K562 (cell line): ENCODE data around the gene RBM20. TPM values are rescaled to one million over a fixed set of nuclear protein-coding genes. Genes with fewer than 3 reads are reported as not detected.
A peak's percentile ranks its signal among the peaks of the same experiment; 100 is the strongest.

ENCODE experiments used
- ARID2 ChIP-seq: fragments of 450-650 bp; IDR thresholded peaks from 2 replicates; pipeline ENCODE4 v1.6.1; 2017; ENCODE audit warnings: antibody characterized with exemption, mild to moderate bottlenecking
- CEBPB ChIP-seq: fragments of 450-650 bp; IDR thresholded peaks from 2 replicates; pipeline ENCODE4 v1.6.1; 2016; ENCODE audit warnings: missing genetic modification characterization, missing compliant biosample characterization
- EP400 ChIP-seq: fragments of 450-650 bp; IDR thresholded peaks from 2 replicates; pipeline ENCODE4 v1.6.1; 2017; ENCODE audit warnings: antibody characterized with exemption, mild to moderate bottlenecking, moderate library complexity
- FUS ChIP-seq: fragments of 200-400 bp; formaldehyde crosslinking; optimal IDR thresholded peaks from 2 replicates; pipeline ENCODE3; 2017; ENCODE audit warnings: low read depth, low read length
- KDM1A ChIP-seq, 2 experiments: fragments of 450-650 bp; IDR thresholded peaks; 2 replicates each; pipeline ENCODE4 v1.6.1; 2016; ENCODE audit warnings: mild to moderate bottlenecking in 2 of 2
- NCOA1 ChIP-seq: fragments of 450-650 bp; IDR thresholded peaks from 2 replicates; pipeline ENCODE4 v1.6.1; 2016; ENCODE audit warnings: low read depth
- NFATC3 ChIP-seq: fragments of 450-650 bp; IDR thresholded peaks from 2 replicates; pipeline ENCODE4 v1.6.1; 2017; ENCODE audit warnings: mild to moderate bottlenecking
- OTX1 ChIP-seq: fragments of 450-650 bp; formaldehyde crosslinking; IDR thresholded peaks from 2 replicates; pipeline ENCODE4 v1.4.0; 2022; ENCODE audit warnings: mild to moderate bottlenecking
- POLR2A ChIP-seq: fragments of 450-650 bp; conservative IDR thresholded peaks from 2 replicates; pipeline ENCODE4 v1.6.1; 2016
- PYGO2 ChIP-seq: fragments of 450-650 bp; IDR thresholded peaks from 2 replicates; pipeline ENCODE4 v1.6.1; 2016; ENCODE audit warnings: mild to moderate bottlenecking, missing genetic modification characterization, moderate library complexity, missing compliant biosample characterization
- RFX5 ChIP-seq: IDR thresholded peaks from 2 replicates; pipeline ENCODE4 v1.6.1; 2011; ENCODE audit warnings: low read depth, mild to moderate bottlenecking, improper control_type of control experiment, low read length
- SP2 ChIP-seq: IDR thresholded peaks from 2 replicates; pipeline ENCODE4 v1.6.1; 2011; ENCODE audit warnings: mild to moderate bottlenecking, low read depth, low read length, moderate library complexity; ENCODE audit not compliant: poor library complexity, severe bottlenecking; ENCODE audit errors: extremely low read depth
- ZBTB40 ChIP-seq, 2 experiments: fragments of 450-650 bp in 1 of 2; sonication (generic) in 1 of 2; formaldehyde crosslinking in 1 of 2; IDR thresholded peaks; 2 replicates each; pipeline versions ENCODE4 v1.7.1 to v1.9.0; 2016 to 2022; ENCODE audit warnings: inconsistent platforms in 1 of 2, mild to moderate bottlenecking in 1 of 2, missing genetic modification reagents in 1 of 2
- ZBTB49 ChIP-seq: sonication (generic); formaldehyde crosslinking; IDR thresholded peaks from 2 replicates; pipeline ENCODE4 v1.8.0; 2022; ENCODE audit warnings: missing genetic modification reagents, mild to moderate bottlenecking, borderline replicate concordance
- ZFP30 ChIP-seq: fragments of 250-450 bp; sonication (Bioruptor Pico); IDR thresholded peaks from 2 replicates; pipeline ENCODE4 v1.8.0; 2022; ENCODE audit warnings: moderate library complexity, mild to moderate bottlenecking, inconsistent platforms, borderline replicate concordance
- ZFP36 ChIP-seq: fragments of 150-350 bp; IDR thresholded peaks from 2 replicates; pipeline ENCODE4 v1.6.1; 2018; ENCODE audit warnings: low read length, low read depth; ENCODE audit not compliant: partially characterized antibody
- ZNF239 ChIP-seq: fragments of 250-450 bp; sonication (Bioruptor Pico); IDR thresholded peaks from 2 replicates; pipeline ENCODE4 v1.4.0; 2020; ENCODE audit warnings: mild to moderate bottlenecking
- ZNF695 ChIP-seq: fragments of 450-650 bp; formaldehyde crosslinking; IDR thresholded peaks from 2 replicates; pipeline ENCODE4 v1.4.0; 2020; ENCODE audit warnings: mild to moderate bottlenecking, moderate library complexity
- ZNF696 ChIP-seq: fragments of 250-450 bp; sonication (Bioruptor Pico); conservative IDR thresholded peaks from 2 replicates; pipeline ENCODE4 v1.4.0; 2020; ENCODE audit warnings: mild to moderate bottlenecking, moderate library complexity
- polyA plus RNA-seq, 8 experiments: library from polyadenylated mRNA; depleted of rRNA in 4 of 8; stranded (reverse) in 5 of 8; unstranded in 3 of 8; fragments of >200 nt; fragmentation: Nextera tagmentation in 2 of 8; fragmentation: Illumina TruSeq in 1 of 8; extraction: Ambion mirVana in 2 of 8; extraction: Trizol in 1 of 8; gene quantifications; 2 replicates each; pipeline versions ENCODE4 v1.2.1 to v1.2.3, GENCODE V29; 2011 to 2014; ENCODE audit warnings: inconsistent platforms in 1 of 8, missing spikeins in 1 of 8
- total RNA-seq, 7 experiments: library from RNA; depleted of rRNA in 6 of 7; stranded (reverse); fragments of >200 nt in 6 of 7; fragmentation: Illumina TruSeq in 2 of 7; extraction: Trizol in 2 of 7; gene quantifications; 2 replicates each; pipeline versions ENCODE4 v1.2.1 to v1.2.3, GENCODE V29; 2011 to 2021; ENCODE audit warnings: low replicate concordance in 1 of 7
- TF ChIP-seq, protein P1 (sequence below): sonication (generic); formaldehyde crosslinking; IDR thresholded peaks from 2 replicates; pipeline ENCODE4 v1.9.0; 2022; ENCODE audit warnings: mild to moderate bottlenecking, missing genetic modification reagents

Gene RBM20
- total and polyA plus RNA-seq, 9 of the 15 experiments (the other 6 are each of a cell fraction or from before 2014, with no cell fraction given): 0.63 to 5.7 (median 3.2) TPM

DNA sequence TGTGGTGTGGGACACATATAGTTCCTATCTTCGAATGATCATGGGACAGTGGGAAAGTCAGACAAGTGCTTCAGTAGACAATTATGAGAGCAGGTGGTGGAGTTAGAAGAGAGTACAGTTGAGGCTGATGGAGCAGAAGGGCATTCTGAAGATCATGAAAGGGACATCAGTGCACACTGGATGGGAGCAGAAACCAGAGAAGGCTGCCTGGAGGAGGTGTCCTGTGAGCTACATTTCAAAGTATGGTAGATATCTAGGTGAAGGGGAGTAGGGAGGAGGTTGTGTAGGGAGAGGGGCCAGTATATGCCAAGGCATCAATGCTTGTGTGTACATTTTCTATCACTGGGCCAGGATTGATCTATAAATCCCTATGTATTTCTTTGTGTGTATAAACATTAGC lies 127.3 kb downstream of the RBM20 start (continued):
- no peak for TF ChIP-seq ZBTB40 (IDR thresholded peaks at IDR 0.05)
- TF ChIP-seq ZBTB40 (CRISPR knock-in tag; IDR thresholded peaks at IDR 0.05): no peak
- TF ChIP-seq ZBTB49 (CRISPR knock-in tag): no peak
- peak; percentile 43 to 56 for TF ChIP-seq KDM1A (IDR thresholded peaks at IDR 0.05)
- TF ChIP-seq EP400: no peak
- TF ChIP-seq NCOA1: no peak
- TF ChIP-seq POLR2A: no peak
- TF ChIP-seq ZNF239 (CRISPR knock-in tag): no peak
- TF ChIP-seq, protein P1, sequence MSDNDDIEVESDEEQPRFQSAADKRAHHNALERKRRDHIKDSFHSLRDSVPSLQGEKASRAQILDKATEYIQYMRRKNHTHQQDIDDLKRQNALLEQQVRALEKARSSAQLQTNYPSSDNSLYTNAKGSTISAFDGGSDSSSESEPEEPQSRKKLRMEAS (CRISPR knock-in tag): no peak
- TF ChIP-seq ARID2: no peak
- TF ChIP-seq ZNF695 (CRISPR knock-in tag): no peak
- no peak for TF ChIP-seq NFATC3
- TF ChIP-seq SP2: no peak
- TF ChIP-seq ZFP30 (CRISPR knock-in tag): no peak
- TF ChIP-seq OTX1: no peak
- TF ChIP-seq CEBPB: no peak
- TF ChIP-seq ZNF696 (CRISPR knock-in tag): no peak
- no peak for TF ChIP-seq FUS
- no peak for TF ChIP-seq PYGO2 (tag)
- TF ChIP-seq ZFP36: peak; percentile 98
- no peak for TF ChIP-seq RFX5
